ENCODE measurements around the gene RNF157.

RNF157 gene

GRCh38 chr17:76119409-76120371 is 120.6 kb downstream of the RNF157 start:
- no peak for DNase-seq

- no peak for DNase-seq
Observed at GRCh38 chr17:76115138-76115754, 125.0 kb downstream of the RNF157 start.

GRCh38 chr17:76111956-76112355 is 128.3 kb downstream of the RNF157 start:
- no peak for DNase-seq

GRCh38 chr17:76107509-76107908 is 132.8 kb downstream of the RNF157 start:
- DNase-seq: no peak

GRCh38 chr17:76106703-76107102 is 133.6 kb downstream of the RNF157 start:
- no peak for DNase-seq

- no peak for DNase-seq
Observed at GRCh38 chr17:76104896-76105231, 135.4 kb downstream of the RNF157 start.

- no peak for DNase-seq
Observed at GRCh38 chr17:76104140-76104895, 136.0 kb downstream of the RNF157 start.

- DNase-seq: no peak
Observed at GRCh38 chr17:76103274-76104139, 136.8 kb downstream of the RNF157 start, which contains the start of gene EXOC7. Gene EXOC7 (minus strand): TSS chr17:76103787. CDS start chr17:76103692, 95 bp downstream.

GRCh38 chr17:76102944-76103273 is 137.4 kb downstream of the RNF157 start:
- no peak for DNase-seq

- no peak for DNase-seq
Observed at GRCh38 chr17:76097716-76098295, 142.5 kb downstream of the RNF157 start.

- no peak for DNase-seq
Observed at GRCh38 chr17:76095943-76096342, 144.3 kb downstream of the RNF157 start.

- no peak for DNase-seq
Observed at GRCh38 chr17:76094046-76094445, 146.2 kb downstream of the RNF157 start.

- DNase-seq: no peak
Observed at GRCh38 chr17:76092526-76093413, 147.5 kb downstream of the RNF157 start.

Measured in cortex of kidney (tissue), 1 donor.